HG03558 (cell line): Measurements from ENCODE around the gene XRN1.
"Not testable (repeated sequence)": the region's sequence is repeated elsewhere in the genome, so short reads cannot be mapped to it uniquely, and the experiment has no call there.

Experiments
- ATAC-seq: cut with Tn5 transposase; IDR thresholded peaks from one replicate; pipeline ENCODE4 v1.9.1; 2021; ENCODE audit warnings: moderate number of reproducible peaks; ENCODE audit not compliant: unreplicated experiment; ENCODE audit errors: extremely low read depth

Gene XRN1

GRCh38 chr3:142447852-142448823 is at the start of gene XRN1:
Gene XRN1 (minus strand): TSS chr3:142448037. CDS start chr3:142447944, 93 bp downstream.
- ATAC-seq, result peak; percentile 65

GRCh38 chr3:142495103-142495502 is 47.3 kb upstream of the XRN1 start:
- no peak for ATAC-seq

GRCh38 chr3:142492184-142492583 is 44.3 kb upstream of the XRN1 start:
- ATAC-seq, result no peak

- ATAC-seq, result no peak
These were observed 41.9 kb upstream of the XRN1 start for GRCh38 chr3:142489572-142490323.

- no peak for ATAC-seq
These were observed 37.1 kb upstream of the XRN1 start for GRCh38 chr3:142484912-142485435.

- no peak for ATAC-seq
These were observed 33.4 kb upstream of the XRN1 start for GRCh38 chr3:142481196-142481595.

- no peak for ATAC-seq
These were observed 23.0 kb upstream of the XRN1 start for GRCh38 chr3:142470826-142471225.

GRCh38 chr3:142468456-142468855 is 20.6 kb upstream of the XRN1 start:
- no peak for ATAC-seq

GRCh38 chr3:142467768-142468167 is 19.9 kb upstream of the XRN1 start:
- ATAC-seq, result no peak

GRCh38 chr3:142460689-142461088 is 12.9 kb upstream of the XRN1 start:
- no peak for ATAC-seq

GRCh38 chr3:142459929-142460328 is 12.1 kb upstream of the XRN1 start:
- no peak for ATAC-seq

GRCh38 chr3:142459096-142459495 is 11.3 kb upstream of the XRN1 start:
- ATAC-seq, result no peak

- no peak for ATAC-seq
These were observed 3.0 kb upstream of the XRN1 start for GRCh38 chr3:142450881-142451280.

- no peak for ATAC-seq
These were observed 2.4 kb upstream of the XRN1 start for GRCh38 chr3:142450189-142450588.

GRCh38 chr3:142447301-142447851 is 461 bp downstream of the XRN1 start:
- ATAC-seq, result no peak

- peak; percentile 66 for ATAC-seq
These were observed 2.0 kb downstream of the XRN1 start for GRCh38 chr3:142445816-142446254.

GRCh38 chr3:142444343-142444742 is 3.5 kb downstream of the XRN1 start:
- no peak for ATAC-seq

GRCh38 chr3:142443060-142443459 is 4.8 kb downstream of the XRN1 start:
- ATAC-seq, result not testable (repeated sequence)

- ATAC-seq, result not testable (repeated sequence)
These were observed 8.2 kb downstream of the XRN1 start for GRCh38 chr3:142439499-142440220.

- not testable (repeated sequence) for ATAC-seq
These were observed 9.7 kb downstream of the XRN1 start for GRCh38 chr3:142438096-142438495.
